Measurements from ENCODE around the gene RNH1. TPM values are rescaled to one million over a fixed set of nuclear protein-coding genes. Genes with fewer than 3 reads are reported as not detected.

Gene RNH1
- total RNA-seq, 4 donors from 2014 or later = 243 to 354 (median 264) TPM

- Histone ChIP-seq H3K4me3 (no peak overlapping the region), H3K4me1 (peaks cover 0 to 25% (median 12%) of the 10 kb centered on the region in 3 donors), H3K9me3 (no peaks in the 10 kb centered on the region), H3K27ac (no peak overlapping the region), H3K27me3 (peaks cover 97% of the 10 kb centered on the region), H3K36me3 (peaks cover 0 to 7% of the 10 kb centered on the region in 2 donors)
- no peak for TF ChIP-seq POLR2AphosphoS5 (IDR thresholded peaks at IDR 0.05)
- TF ChIP-seq EP300 (IDR thresholded peaks at IDR 0.05) = no peak
- TF ChIP-seq, protein P1, sequence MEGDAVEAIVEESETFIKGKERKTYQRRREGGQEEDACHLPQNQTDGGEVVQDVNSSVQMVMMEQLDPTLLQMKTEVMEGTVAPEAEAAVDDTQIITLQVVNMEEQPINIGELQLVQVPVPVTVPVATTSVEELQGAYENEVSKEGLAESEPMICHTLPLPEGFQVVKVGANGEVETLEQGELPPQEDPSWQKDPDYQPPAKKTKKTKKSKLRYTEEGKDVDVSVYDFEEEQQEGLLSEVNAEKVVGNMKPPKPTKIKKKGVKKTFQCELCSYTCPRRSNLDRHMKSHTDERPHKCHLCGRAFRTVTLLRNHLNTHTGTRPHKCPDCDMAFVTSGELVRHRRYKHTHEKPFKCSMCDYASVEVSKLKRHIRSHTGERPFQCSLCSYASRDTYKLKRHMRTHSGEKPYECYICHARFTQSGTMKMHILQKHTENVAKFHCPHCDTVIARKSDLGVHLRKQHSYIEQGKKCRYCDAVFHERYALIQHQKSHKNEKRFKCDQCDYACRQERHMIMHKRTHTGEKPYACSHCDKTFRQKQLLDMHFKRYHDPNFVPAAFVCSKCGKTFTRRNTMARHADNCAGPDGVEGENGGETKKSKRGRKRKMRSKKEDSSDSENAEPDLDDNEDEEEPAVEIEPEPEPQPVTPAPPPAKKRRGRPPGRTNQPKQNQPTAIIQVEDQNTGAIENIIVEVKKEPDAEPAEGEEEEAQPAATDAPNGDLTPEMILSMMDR (IDR thresholded peaks at IDR 0.05) = no peak
- TF ChIP-seq POLR2A (IDR thresholded peaks at IDR 0.05) = no peak
- ATAC-seq = no peak
- no CpG with 5 or more reads among the region's 11 CpGs for WGBS, 2 donors (ENCODE audit: low coverage in 1 of 2)
Observed at GRCh38 chr11:553988-554340, 46.9 kb upstream of the RNH1 start.

DNA sequence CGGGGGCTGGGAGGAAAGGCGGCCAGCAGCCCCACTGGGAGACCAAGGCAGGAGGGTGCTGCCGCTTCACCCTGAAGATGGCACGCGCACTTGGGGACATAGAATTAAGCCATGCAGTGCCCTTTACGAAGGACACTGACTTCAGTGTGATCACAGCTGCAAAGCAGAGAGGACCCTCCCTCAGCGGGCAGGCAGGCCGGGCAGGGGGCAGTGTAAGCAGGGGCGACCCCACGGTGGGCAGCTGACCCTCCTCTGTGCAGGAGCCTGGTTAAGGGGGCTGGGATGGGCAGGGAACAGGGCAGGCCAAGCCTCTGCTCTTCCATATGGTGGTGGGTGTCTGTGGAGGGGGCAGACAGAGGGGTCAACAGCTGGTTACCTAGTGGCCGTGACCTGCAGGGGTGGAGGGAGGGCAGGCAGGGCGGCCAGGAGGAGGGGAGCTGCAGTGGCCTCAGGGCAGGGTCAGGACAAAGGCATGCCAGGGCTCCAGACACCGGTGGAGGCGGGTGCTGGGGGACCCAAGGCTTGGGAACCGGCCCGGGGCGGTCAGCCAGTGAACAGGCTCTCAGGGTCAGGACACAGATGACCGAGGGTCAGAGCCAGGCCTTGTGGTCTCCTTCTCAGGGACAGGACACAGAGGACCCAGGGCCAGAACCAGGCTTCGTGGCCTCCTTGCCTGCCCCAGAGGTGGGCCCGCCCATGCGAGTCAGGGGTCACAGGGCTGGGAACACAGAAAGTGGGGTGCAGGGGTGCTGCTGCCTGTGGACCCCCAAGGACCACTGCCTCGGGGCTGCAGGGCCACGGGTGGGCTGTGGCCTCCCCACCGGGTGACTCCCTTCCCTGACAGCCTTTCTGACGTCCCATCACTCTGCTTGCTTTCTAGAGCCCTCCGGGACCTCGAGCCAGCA is 46.3 kb upstream of the RNH1 start:
- WGBS, 2 donors (ENCODE audit: low coverage in 1 of 2) = 67 to 95% methylated on average over 3 to 4 of the region's 27 CpGs
- peaks cover 0 to 7% of the 10 kb centered on the region in 2 donors for H3K36me3 ChIP-seq
- TF ChIP-seq POLR2A (IDR thresholded peaks at IDR 0.05) = no peak
- no peak for TF ChIP-seq EP300 (IDR thresholded peaks at IDR 0.05)
- TF ChIP-seq POLR2AphosphoS5 (IDR thresholded peaks at IDR 0.05) = no peak
- TF ChIP-seq, protein P1 (IDR thresholded peaks at IDR 0.05) = no peak
- peaks cover 90% of the 10 kb centered on the region for H3K27me3 ChIP-seq
- peaks cover 0 to 25% (median 12%) of the 10 kb centered on the region in 3 donors for H3K4me1 ChIP-seq
- H3K4me3 ChIP-seq = no peak overlapping the region
- no peak for ATAC-seq
- no peaks in the 10 kb centered on the region for H3K9me3 ChIP-seq
- H3K27ac ChIP-seq = no peak overlapping the region

DNA sequence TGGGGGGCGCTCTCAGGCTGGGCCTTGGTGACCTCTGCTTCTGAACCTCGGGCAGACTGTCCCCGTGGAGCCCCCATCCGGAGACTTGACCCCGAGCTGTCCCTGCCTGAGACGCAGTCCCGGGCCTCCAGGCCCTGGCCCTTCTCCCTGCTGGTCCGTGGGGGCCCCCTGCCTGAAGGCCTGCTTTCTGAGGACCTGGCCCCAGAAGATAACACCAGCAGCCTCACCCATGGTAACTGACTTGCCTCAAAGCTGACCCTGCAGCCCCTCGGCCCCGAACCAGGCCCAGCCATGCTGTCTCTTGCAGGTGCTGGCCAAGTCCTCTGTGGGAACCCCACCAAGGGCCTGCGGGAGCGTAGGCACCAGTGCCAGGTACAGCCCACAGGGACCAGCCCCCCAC is 44.6 kb upstream of the RNH1 start:
- Histone ChIP-seq H3K4me3 (no peak overlapping the region), H3K36me3 (peaks cover 0 to 7% of the 10 kb centered on the region in 2 donors), H3K27me3 (peaks cover 73% of the 10 kb centered on the region), H3K9me3 (no peaks in the 10 kb centered on the region), H3K27ac (no peak overlapping the region), H3K4me1 (peaks cover 0 to 25% (median 12%) of the 10 kb centered on the region in 3 donors)
- no peak for TF ChIP-seq POLR2AphosphoS5 (IDR thresholded peaks at IDR 0.05)
- TF ChIP-seq POLR2A (IDR thresholded peaks at IDR 0.05) = no peak
- TF ChIP-seq EP300 (IDR thresholded peaks at IDR 0.05) = no peak
- TF ChIP-seq, protein P1 (IDR thresholded peaks at IDR 0.05) = no peak
- WGBS, 2 donors (ENCODE audit: low coverage in 1 of 2) = no CpG with 5 or more reads among the region's 12 CpGs
- no peak for ATAC-seq

DNA sequence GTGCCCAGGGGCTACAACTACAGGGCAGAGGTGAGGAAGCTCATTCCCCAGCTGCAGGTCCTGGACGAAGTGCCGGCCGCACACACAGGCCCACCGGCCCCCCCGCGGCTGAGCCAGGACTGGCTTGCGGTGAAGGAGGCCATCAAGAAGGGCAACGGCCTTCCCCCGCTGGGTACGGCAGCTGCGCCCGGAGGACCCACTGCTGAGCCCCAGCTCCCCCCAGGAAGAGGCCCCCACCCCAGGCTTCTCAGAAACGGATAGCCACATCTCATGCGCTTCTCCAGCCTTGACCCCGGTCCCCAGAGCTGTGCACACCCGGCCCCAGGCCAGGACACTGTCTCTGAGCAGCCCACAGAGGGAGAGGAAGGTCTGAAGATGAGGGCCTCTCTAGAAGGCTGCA is 44.1 kb upstream of the RNH1 start:
- ATAC-seq = no peak
- TF ChIP-seq POLR2AphosphoS5 (IDR thresholded peaks at IDR 0.05) = no peak
- no peak for TF ChIP-seq EP300 (IDR thresholded peaks at IDR 0.05)
- TF ChIP-seq, protein P1 (IDR thresholded peaks at IDR 0.05) = no peak
- no peak for TF ChIP-seq POLR2A (IDR thresholded peaks at IDR 0.05)
- Histone ChIP-seq H3K9me3 (no peaks in the 10 kb centered on the region), H3K27me3 (peaks cover 68% of the 10 kb centered on the region), H3K27ac (no peak overlapping the region), H3K4me1 (peaks cover 0 to 21% (median 12%) of the 10 kb centered on the region in 3 donors), H3K4me3 (no peak overlapping the region), H3K36me3 (peaks cover 0 to 7% of the 10 kb centered on the region in 2 donors)
- WGBS, 2 donors (ENCODE audit: low coverage in 1 of 2) = no CpG with 5 or more reads among the region's 16 CpGs

DNA sequence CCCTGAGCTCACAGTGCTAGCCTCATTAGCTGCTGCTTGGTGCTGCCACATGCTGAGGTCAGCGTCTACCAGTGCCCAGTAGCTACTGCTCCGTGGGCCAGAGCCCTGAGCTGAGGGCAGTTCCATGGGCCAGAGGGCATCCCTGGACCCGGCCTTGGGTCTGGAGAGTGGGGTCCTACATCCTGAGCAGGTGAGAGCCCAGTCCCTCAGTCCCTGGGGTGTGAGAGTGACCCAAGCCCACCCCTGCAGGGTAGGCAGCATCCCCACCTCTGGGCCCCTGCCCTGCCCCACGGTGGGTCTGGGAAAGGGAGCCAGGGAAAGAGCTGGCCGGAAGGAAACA is 43.7 kb upstream of the RNH1 start:
- no peaks in the 10 kb centered on the region for H3K9me3 ChIP-seq
- no peak for ATAC-seq
- H3K4me1 ChIP-seq = peaks cover 0 to 17% (median 11%) of the 10 kb centered on the region in 3 donors
- TF ChIP-seq POLR2A (IDR thresholded peaks at IDR 0.05) (no peak), POLR2AphosphoS5 (IDR thresholded peaks at IDR 0.05) (no peak), EP300 (IDR thresholded peaks at IDR 0.05) (no peak)
- TF ChIP-seq, protein P1 (IDR thresholded peaks at IDR 0.05) = no peak
- 60% methylated on average over 1 of the region's 5 CpGs; no CpG with 5 or more reads in 1 of the 2 donors for WGBS, 2 donors (ENCODE audit: low coverage in 1 of 2)
- no peak overlapping the region for H3K4me3 ChIP-seq
- H3K27ac ChIP-seq = no peak overlapping the region
- peaks cover 64% of the 10 kb centered on the region for H3K27me3 ChIP-seq
- H3K36me3 ChIP-seq = peaks cover 0 to 7% of the 10 kb centered on the region in 2 donors
